GM12878 (cell line): ENCODE measurements around the gene GABPB2. TPM values are rescaled to one million over a fixed set of nuclear protein-coding genes. Genes with fewer than 3 reads are reported as not detected.

Experiments
- ASH2L ChIP-seq: fragments of 300-600, 200-600 bp; sonication (generic); IDR thresholded peaks from 2 replicates; pipeline ENCODE4 v1.6.1; 2017; ENCODE audit warnings: low read depth, mild to moderate bottlenecking, borderline replicate concordance
- BHLHE40 ChIP-seq, 2 experiments: fragments of 450-650 bp in 1 of 2; IDR thresholded peaks; 2 replicates each; pipeline ENCODE4 v1.6.1; 2011 to 2017; ENCODE audit warnings: low read depth in 2 of 2, borderline replicate concordance in 1 of 2, improper control_type of control experiment in 1 of 2, low read length in 1 of 2, mild to moderate bottlenecking in 1 of 2
- BMI1 ChIP-seq: fragments of 450-650 bp; IDR thresholded peaks from 2 replicates; pipeline ENCODE4 v1.6.1; 2016; ENCODE audit warnings: mild to moderate bottlenecking, moderate library complexity, borderline replicate concordance
- BRCA1 ChIP-seq: IDR thresholded peaks from 2 replicates; pipeline ENCODE4 v1.6.1; 2011; ENCODE audit warnings: low read depth, low read length, improper control_type of control experiment
- CEBPB ChIP-seq, 2 experiments: fragments of 150-350 bp in 1 of 2; IDR thresholded peaks; 2 replicates each; pipeline ENCODE4 v1.6.1; 2012 to 2014; ENCODE audit warnings: low read depth in 2 of 2, low read length in 2 of 2, borderline replicate concordance in 1 of 2, inconsistent platforms in 1 of 2
- E2F8 ChIP-seq: fragments of 450-650 bp; IDR thresholded peaks from 2 replicates; pipeline ENCODE4 v1.6.1; 2018; ENCODE audit warnings: mild to moderate bottlenecking, low read depth, moderate library complexity; ENCODE audit not compliant: partially characterized antibody
- HSF1 ChIP-seq: fragments of 150-350 bp; IDR thresholded peaks from 2 replicates; pipeline ENCODE4 v1.6.1; 2014; ENCODE audit warnings: mild to moderate bottlenecking, low read depth, low read length
- JUNB ChIP-seq: IDR thresholded peaks from 2 replicates; pipeline ENCODE4 v1.6.1; 2016; ENCODE audit warnings: antibody characterized with exemption, mild to moderate bottlenecking
- NFYA ChIP-seq: IDR thresholded peaks from 2 replicates; pipeline ENCODE4 v1.6.1; 2011; ENCODE audit warnings: low read depth, mild to moderate bottlenecking, low read length, improper control_type of control experiment, borderline replicate concordance
- NKRF ChIP-seq: fragments of 450-650 bp; conservative IDR thresholded peaks from 2 replicates; pipeline ENCODE4 v1.6.1; 2017; ENCODE audit warnings: mild to moderate bottlenecking, moderate library complexity
- POLR2AphosphoS5 ChIP-seq: IDR thresholded peaks from 2 replicates; pipeline ENCODE4 v1.6.1; 2011; ENCODE audit warnings: mild to moderate bottlenecking, low read length, inconsistent platforms
- RCOR1 ChIP-seq: conservative IDR thresholded peaks from 2 replicates; pipeline ENCODE4 v1.6.1; 2012; ENCODE audit warnings: low read depth, low read length, improper control_type of control experiment
- RELA ChIP-seq: fragments of 450-650 bp; IDR thresholded peaks from 2 replicates; pipeline ENCODE4 v1.8.0; 2014; ENCODE audit warnings: borderline replicate concordance; ENCODE audit not compliant: partially characterized antibody
- TCF12 ChIP-seq: IDR thresholded peaks from 2 replicates; pipeline ENCODE4 v1.6.1; 2011; ENCODE audit warnings: low read depth, mild to moderate bottlenecking, low read length
- YBX1 ChIP-seq: fragments of 450-650 bp; IDR thresholded peaks from 2 replicates; pipeline ENCODE4 v1.6.1; 2016; ENCODE audit warnings: antibody characterized with exemption
- ZNF207 ChIP-seq: fragments of 450-650 bp; IDR thresholded peaks from 2 replicates; pipeline ENCODE4 v1.6.1; 2014; ENCODE audit warnings: antibody characterized with exemption, mild to moderate bottlenecking, borderline replicate concordance
- ZNF592 ChIP-seq: fragments of 450-650 bp; IDR thresholded peaks from 2 replicates; pipeline ENCODE4 v1.6.1; 2017; ENCODE audit warnings: mild to moderate bottlenecking, moderate library complexity
- polyA plus RNA-seq, 11 experiments: library from polyadenylated mRNA; depleted of rRNA in 4 of 11; unstranded in 6 of 11; stranded (reverse) in 5 of 11; fragments of >200 nt; fragmentation: Nextera tagmentation in 4 of 11; fragmentation: Illumina TruSeq in 1 of 11; extraction: Ambion mirVana in 4 of 11; extraction: Trizol in 1 of 11; gene quantifications; 1 replicate in 1 of 11; 2 replicates in 10 of 11; pipeline versions ENCODE4 v1.2.1 to v1.2.3, GENCODE V29; 2011 to 2016; ENCODE audit warnings: inconsistent platforms in 2 of 11, missing spikeins in 2 of 11, low read depth in 1 of 11
- total RNA-seq, 4 experiments: library from RNA; depleted of rRNA in 3 of 4; stranded (reverse); fragments of >200 nt in 3 of 4; fragmentation: Illumina TruSeq in 1 of 4; extraction: Trizol in 1 of 4; gene quantifications; 2 replicates each; pipeline versions ENCODE4 v1.2.1 to v1.2.3, GENCODE V29; 2013 to 2021

Gene GABPB2
- total and polyA plus RNA-seq, 10 of the 15 experiments (the other 5 are each of a cell fraction or from before 2014, with no cell fraction given), result 2.3 to 10.5 (median 6.9) TPM

GRCh38 chr1:151070474-151071276 is at the start of gene GABPB2 (continued):
- TF ChIP-seq ZNF207 (no peak; the same call in 1 of the 2 replicates), TCF12 (peak; percentile 45; the same call in 1 of the 2 replicates), ASH2L (peak; percentile 85), JUNB (0 out of 2 replicates have a peak, but pooled peaks have one; percentile 5), NFYA (no peak), BMI1 (no peak), RELA (peak; percentile 66), CEBPB (IDR thresholded peaks at IDR 0.05; ENCODE audit: borderline replicate concordance in 1 of 2, low read depth in 2 of 2, low read length in 2 of 2) (no peak), RCOR1 (no peak), BHLHE40 (IDR thresholded peaks at IDR 0.05; ENCODE audit: borderline replicate concordance in 1 of 2, low read depth in 2 of 2, low read length in 1 of 2) (peak in 1 of 2 experiments; percentile 39; a peak in 1 of 4 replicates), E2F8 (peak; percentile 97), POLR2AphosphoS5 (peak; percentile 95), YBX1 (no peak), HSF1 (0 out of 2 replicates have a peak, but pooled peaks have one; percentile 17), ZNF592 (no peak; the same call in 1 of the 2 replicates), NKRF (peak; percentile 93), BRCA1 (peak; percentile 36; the same call in 1 of the 2 replicates)
